SK-N-SH (cell line): Measurements from ENCODE around the gene SLAIN1. TPM values are rescaled to one million over a fixed set of nuclear protein-coding genes. Genes with fewer than 3 reads are reported as not detected.

Experiments used
- CTCF ChIA-PET: fragments of 300-600, 350-600 bp; formaldehyde crosslinking; extraction: SDS; loops from one replicate; lab custom pipeline; 2021; lab: Yijun Ruan, JAX
- POLR2A ChIA-PET: fragments of 350-600 bp; sonication (Branson Sonifier 250); formaldehyde crosslinking; extraction: SDS; loops from one replicate; lab custom pipeline; 2020; ENCODE audit warnings: antibody characterized with exemption, inconsistent platforms; lab: Yijun Ruan, JAX
- DNase-seq: peaks from one replicate; pipeline ENCODE4 v3.0.0; 2012
- H2AFZ ChIP-seq: fragments of 200-600 bp; sonication (generic); 2 replicates; pipeline ENCODE4 v1.8.1; 2016; ENCODE audit warnings: antibody characterized with exemption, mild to moderate bottlenecking, low read depth
- H3F3A ChIP-seq: fragments of 200-600 bp; sonication (generic); replicated peaks from 2 replicates; pipeline ENCODE3; 2016; ENCODE audit warnings: antibody characterized with exemption, mild to moderate bottlenecking; ENCODE audit not compliant: insufficient read depth
- H3K27ac ChIP-seq, 2 experiments: fragments of 200-500 bp in 1 of 2; fragments of 200-600 bp in 1 of 2; sonication (Bioruptor generic) in 1 of 2; sonication (generic), shearing (Covaris generic) in 1 of 2; 2 replicates each; pipeline versions ENCODE4 v1.5.1 to v1.6.1; 2014 to 2016; ENCODE audit warnings: low read depth in 2 of 2, inconsistent platforms in 1 of 2, low read length in 1 of 2, mild to moderate bottlenecking in 1 of 2, mixed read lengths in 1 of 2
- H3K27me3 ChIP-seq: fragments of 200-600 bp; sonication (generic), shearing (Covaris generic); 2 replicates; pipeline ENCODE4 v1.6.1; 2016; ENCODE audit warnings: mixed run types; ENCODE audit not compliant: insufficient read depth
- H3K36me3 ChIP-seq, 2 experiments: fragments of 200-500 bp in 1 of 2; fragments of 200-600 bp in 1 of 2; sonication (Bioruptor generic) in 1 of 2; sonication (generic) in 1 of 2; replicated peaks in 1 of 2; 2 replicates each; pipeline versions ENCODE3 to v1.5.1; 2014 to 2016; ENCODE audit warnings: low read length in 1 of 2, mild to moderate bottlenecking in 1 of 2; ENCODE audit not compliant: insufficient read depth in 2 of 2, control insufficient read depth in 1 of 2
- H3K4me1 ChIP-seq, 2 experiments: fragments of 200-500 bp in 1 of 2; fragments of 200-600 bp in 1 of 2; sonication (Bioruptor generic) in 1 of 2; sonication (generic), shearing (Covaris generic) in 1 of 2; 2 replicates each; pipeline versions ENCODE4 v1.5.1 to v1.6.1; 2014 to 2016; ENCODE audit warnings: low read depth in 1 of 2, low read length in 1 of 2, mixed run types in 1 of 2; ENCODE audit not compliant: insufficient read depth in 2 of 2, control insufficient read depth in 1 of 2
- H3K4me2 ChIP-seq: fragments of 200-600 bp; sonication (generic), shearing (Covaris generic); 2 replicates; pipeline ENCODE4 v1.6.1; 2017; ENCODE audit warnings: mixed run types
- H3K4me3 ChIP-seq, 2 experiments: fragments of 200-500 bp in 1 of 2; fragments of 200-600 bp in 1 of 2; sonication (Bioruptor generic) in 1 of 2; sonication (generic), shearing (Covaris generic) in 1 of 2; 2 replicates each; pipeline versions ENCODE4 v1.5.1 to v1.8.1; 2014 to 2016; ENCODE audit warnings: low read depth in 2 of 2, inconsistent platforms in 1 of 2, low read length in 1 of 2, mild to moderate bottlenecking in 1 of 2, mixed read lengths in 1 of 2, moderate library complexity in 1 of 2
- H3K79me2 ChIP-seq: fragments of 200-600 bp; sonication (generic); 2 replicates; pipeline ENCODE4 v1.8.1; 2017; ENCODE audit warnings: mild to moderate bottlenecking; ENCODE audit not compliant: insufficient read depth
- H3K9ac ChIP-seq: fragments of 200-600 bp; sonication (generic); 2 replicates; pipeline ENCODE4 v1.6.1; 2017; ENCODE audit warnings: mixed run types
- H3K9me2 ChIP-seq: fragments of 200-600 bp; sonication (generic); 2 replicates; pipeline ENCODE4 v1.6.1; 2017; ENCODE audit warnings: mixed run types
- H3K9me3 ChIP-seq: fragments of 200-600 bp; sonication (generic); 2 replicates; pipeline ENCODE4 v1.6.1; 2017; ENCODE audit warnings: mixed run types, mild to moderate bottlenecking, moderate library complexity
- H4K20me1 ChIP-seq: fragments of 200-600 bp; sonication (generic); 2 replicates; pipeline ENCODE4 v1.6.1; 2017; ENCODE audit warnings: mild to moderate bottlenecking, mixed run types; ENCODE audit not compliant: insufficient read depth
- CHD2 ChIP-seq: fragments of 150-350 bp; IDR thresholded peaks from 2 replicates; pipeline ENCODE4 v1.6.1; 2018; ENCODE audit warnings: low read length; ENCODE audit not compliant: partially characterized antibody
- CTCF ChIP-seq: fragments of 200-600 bp; sonication (generic); IDR thresholded peaks from 2 replicates; pipeline ENCODE4 v1.6.1; 2017; ENCODE audit warnings: antibody characterized with exemption, mild to moderate bottlenecking, moderate library complexity
- EZH2phosphoT487 ChIP-seq: fragments of 200-600 bp; sonication (generic); IDR thresholded peaks from 2 replicates; pipeline ENCODE4 v1.6.1; 2017; ENCODE audit warnings: low read depth, mixed run types, mild to moderate bottlenecking, antibody characterized with exemption, moderate library complexity, borderline replicate concordance
- FOSL2 ChIP-seq: IDR thresholded peaks from 2 replicates; pipeline ENCODE4 v1.4.0; 2012; ENCODE audit warnings: low read depth, mild to moderate bottlenecking, moderate library complexity, borderline replicate concordance
- FOXJ3 ChIP-seq: sonication (generic); formaldehyde crosslinking; IDR thresholded peaks from 2 replicates; pipeline ENCODE4 v1.5.1; 2020; ENCODE audit warnings: mild to moderate bottlenecking, missing genetic modification reagents
- FOXM1 ChIP-seq: IDR thresholded peaks from 2 replicates; pipeline ENCODE4 v1.4.0; 2012; ENCODE audit warnings: low read depth, mild to moderate bottlenecking
- GABPA ChIP-seq: IDR thresholded peaks from 2 replicates; pipeline ENCODE4 v1.4.0; 2012; ENCODE audit warnings: low read depth, mild to moderate bottlenecking
- GATA2 ChIP-seq: sonication (generic); formaldehyde crosslinking; IDR thresholded peaks from 2 replicates; pipeline ENCODE4 v1.5.0; 2020; ENCODE audit warnings: mild to moderate bottlenecking, missing genetic modification reagents
- JUND ChIP-seq: IDR thresholded peaks from 2 replicates; pipeline ENCODE4 v1.4.0; 2012
- MEF2A ChIP-seq: IDR thresholded peaks from 2 replicates; pipeline ENCODE4 v1.4.0; 2012; ENCODE audit warnings: low read depth, borderline replicate concordance
- MXI1 ChIP-seq: IDR thresholded peaks from 2 replicates; pipeline ENCODE4 v1.6.1; 2012; ENCODE audit warnings: mild to moderate bottlenecking, low read depth, low read length, improper control_type of control experiment
- NFIC ChIP-seq: IDR thresholded peaks from 2 replicates; pipeline ENCODE4 v1.4.0; 2012; ENCODE audit warnings: borderline replicate concordance
- POLR2AphosphoS5 ChIP-seq: IDR thresholded peaks from 2 replicates; pipeline ENCODE4 v1.6.1; 2012; ENCODE audit warnings: low read depth, low read length
- SIN3A ChIP-seq: IDR thresholded peaks from 2 replicates; pipeline ENCODE4 v1.6.1; 2012; ENCODE audit warnings: low read depth, mild to moderate bottlenecking, low read length, moderate library complexity, borderline replicate concordance
- ZBTB33 ChIP-seq: IDR thresholded peaks from 2 replicates; pipeline ENCODE4 v1.4.0; 2012; ENCODE audit warnings: low read depth, borderline replicate concordance
- polyA plus RNA-seq, 3 experiments: library from polyadenylated mRNA; depleted of rRNA; stranded (reverse); fragments of >200 nt; gene quantifications; 2 replicates each; pipeline ENCODE4 v1.2.3, GENCODE V29; 2012
- small RNA-seq, 7 experiments: library from RNA; depleted of rRNA; stranded (forward); fragments of <200 nt; gene quantifications; one replicate each; pipeline ENCODE3, GENCODE V24; 2012
- TF ChIP-seq, protein P1 (sequence below): IDR thresholded peaks from 2 replicates; pipeline ENCODE4 v1.6.1; 2012; ENCODE audit warnings: mild to moderate bottlenecking, low read depth, low read length, moderate library complexity
- TF ChIP-seq, protein P2 (sequence below): IDR thresholded peaks from 2 replicates; pipeline ENCODE4 v1.4.0; 2012; ENCODE audit warnings: low read depth, borderline replicate concordance

The SLAIN1 gene
- polyA plus RNA-seq, 1 of the 3 experiments (the other 2 are of a cell fraction): 1.6 TPM

DNA sequence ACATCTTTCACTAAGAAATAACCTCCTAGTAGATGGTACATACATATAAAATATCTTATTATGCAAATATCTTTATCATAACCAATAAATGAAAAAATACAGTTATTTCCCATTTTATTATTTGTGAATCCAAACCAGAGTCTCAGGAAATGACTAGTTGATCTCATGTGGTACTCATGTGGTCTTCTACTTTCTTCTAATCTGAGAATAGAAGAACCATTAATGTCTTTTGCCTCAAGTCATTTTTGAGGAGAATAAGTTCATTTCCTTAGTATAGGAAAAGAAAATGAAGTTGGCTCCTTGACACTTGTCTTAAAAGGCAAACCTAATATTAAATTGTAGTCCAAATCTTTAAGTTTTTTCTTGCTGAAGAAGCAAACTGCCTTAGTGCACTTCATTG, 114.5 kb downstream of the SLAIN1 start:
- Histone ChIP-seq H3K79me2 (no peaks in the 10 kb centered on the region), H4K20me1 (no peaks in the 10 kb centered on the region), H3F3A (no peaks in the 10 kb centered on the region), H3K9ac (no peak overlapping the region), H3K27me3 (no peaks in the 10 kb centered on the region; the same call in 1 of the 2 replicates), H3K36me3 (no peaks in the 10 kb centered on the region), H3K4me1 (no peaks in the 10 kb centered on the region; a peak in 1 of 4 replicates), H3K4me3 (no peak overlapping the region), H3K9me3 (no peaks in the 10 kb centered on the region), H3K9me2 (no peaks in the 10 kb centered on the region), H3K4me2 (no peak overlapping the region), H2AFZ (no peak overlapping the region), H3K27ac (no peak overlapping the region)
- TF ChIP-seq ZBTB33: no peak
- TF ChIP-seq CHD2: no peak
- no peak for TF ChIP-seq MEF2A
- TF ChIP-seq, protein P1, sequence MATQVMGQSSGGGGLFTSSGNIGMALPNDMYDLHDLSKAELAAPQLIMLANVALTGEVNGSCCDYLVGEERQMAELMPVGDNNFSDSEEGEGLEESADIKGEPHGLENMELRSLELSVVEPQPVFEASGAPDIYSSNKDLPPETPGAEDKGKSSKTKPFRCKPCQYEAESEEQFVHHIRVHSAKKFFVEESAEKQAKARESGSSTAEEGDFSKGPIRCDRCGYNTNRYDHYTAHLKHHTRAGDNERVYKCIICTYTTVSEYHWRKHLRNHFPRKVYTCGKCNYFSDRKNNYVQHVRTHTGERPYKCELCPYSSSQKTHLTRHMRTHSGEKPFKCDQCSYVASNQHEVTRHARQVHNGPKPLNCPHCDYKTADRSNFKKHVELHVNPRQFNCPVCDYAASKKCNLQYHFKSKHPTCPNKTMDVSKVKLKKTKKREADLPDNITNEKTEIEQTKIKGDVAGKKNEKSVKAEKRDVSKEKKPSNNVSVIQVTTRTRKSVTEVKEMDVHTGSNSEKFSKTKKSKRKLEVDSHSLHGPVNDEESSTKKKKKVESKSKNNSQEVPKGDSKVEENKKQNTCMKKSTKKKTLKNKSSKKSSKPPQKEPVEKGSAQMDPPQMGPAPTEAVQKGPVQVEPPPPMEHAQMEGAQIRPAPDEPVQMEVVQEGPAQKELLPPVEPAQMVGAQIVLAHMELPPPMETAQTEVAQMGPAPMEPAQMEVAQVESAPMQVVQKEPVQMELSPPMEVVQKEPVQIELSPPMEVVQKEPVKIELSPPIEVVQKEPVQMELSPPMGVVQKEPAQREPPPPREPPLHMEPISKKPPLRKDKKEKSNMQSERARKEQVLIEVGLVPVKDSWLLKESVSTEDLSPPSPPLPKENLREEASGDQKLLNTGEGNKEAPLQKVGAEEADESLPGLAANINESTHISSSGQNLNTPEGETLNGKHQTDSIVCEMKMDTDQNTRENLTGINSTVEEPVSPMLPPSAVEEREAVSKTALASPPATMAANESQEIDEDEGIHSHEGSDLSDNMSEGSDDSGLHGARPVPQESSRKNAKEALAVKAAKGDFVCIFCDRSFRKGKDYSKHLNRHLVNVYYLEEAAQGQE: no peak
- no peak for TF ChIP-seq POLR2AphosphoS5
- no peak for TF ChIP-seq EZH2phosphoT487
- no peak for TF ChIP-seq GATA2 (CRISPR knock-in tag)
- TF ChIP-seq MXI1: no peak
- no peak for TF ChIP-seq NFIC
- no peak for TF ChIP-seq GABPA
- TF ChIP-seq FOXM1: no peak
- no peak for TF ChIP-seq FOSL2
- TF ChIP-seq JUND: no peak
- no peak for TF ChIP-seq FOXJ3 (CRISPR knock-in tag)
- TF ChIP-seq, protein P2, sequence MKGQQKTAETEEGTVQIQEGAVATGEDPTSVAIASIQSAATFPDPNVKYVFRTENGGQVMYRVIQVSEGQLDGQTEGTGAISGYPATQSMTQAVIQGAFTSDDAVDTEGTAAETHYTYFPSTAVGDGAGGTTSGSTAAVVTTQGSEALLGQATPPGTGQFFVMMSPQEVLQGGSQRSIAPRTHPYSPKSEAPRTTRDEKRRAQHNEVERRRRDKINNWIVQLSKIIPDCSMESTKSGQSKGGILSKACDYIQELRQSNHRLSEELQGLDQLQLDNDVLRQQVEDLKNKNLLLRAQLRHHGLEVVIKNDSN: no peak
- TF ChIP-seq SIN3A: no peak
- TF ChIP-seq CTCF: no peak
- no peak for DNase-seq
- POLR2A ChIA-PET: no interaction called here
- CTCF ChIA-PET: no interaction called here

Small RNA genes within 50 kb of the gene (small RNA-seq; reads per million reads assigned to genes)
- gene MIR3665 (0 reads per million in 7 experiments), gene SPTLC1P5 (0 reads per million in 7 experiments)

Other genes starting within 250 kb of the SLAIN1 start
- gene SCEL, start 162.0 kb upstream of the SLAIN1 start, polyA plus RNA-seq (2012; rRNA removed): 0.02 and 0.03 TPM in 2 replicates
- not detected in 2 replicates for gene EDNRB, start 221.1 kb downstream of the SLAIN1 start, polyA plus RNA-seq (2012; rRNA removed)